Erythroblast (primary cell): ENCODE data around the gene PRM3.
A peak's percentile ranks its signal among the peaks of the same experiment; 100 is the strongest.

Experiments
- GATA1 ChIP-seq: IDR thresholded peaks from 2 replicates; pipeline ENCODE4 v1.6.1; 2011; ENCODE audit warnings: low read depth, mild to moderate bottlenecking, control low read depth, low read length, moderate library complexity
- POLR2A ChIP-seq: IDR thresholded peaks from 2 replicates; pipeline ENCODE4 v1.6.1; 2011; ENCODE audit warnings: mild to moderate bottlenecking, low read length

DNA sequence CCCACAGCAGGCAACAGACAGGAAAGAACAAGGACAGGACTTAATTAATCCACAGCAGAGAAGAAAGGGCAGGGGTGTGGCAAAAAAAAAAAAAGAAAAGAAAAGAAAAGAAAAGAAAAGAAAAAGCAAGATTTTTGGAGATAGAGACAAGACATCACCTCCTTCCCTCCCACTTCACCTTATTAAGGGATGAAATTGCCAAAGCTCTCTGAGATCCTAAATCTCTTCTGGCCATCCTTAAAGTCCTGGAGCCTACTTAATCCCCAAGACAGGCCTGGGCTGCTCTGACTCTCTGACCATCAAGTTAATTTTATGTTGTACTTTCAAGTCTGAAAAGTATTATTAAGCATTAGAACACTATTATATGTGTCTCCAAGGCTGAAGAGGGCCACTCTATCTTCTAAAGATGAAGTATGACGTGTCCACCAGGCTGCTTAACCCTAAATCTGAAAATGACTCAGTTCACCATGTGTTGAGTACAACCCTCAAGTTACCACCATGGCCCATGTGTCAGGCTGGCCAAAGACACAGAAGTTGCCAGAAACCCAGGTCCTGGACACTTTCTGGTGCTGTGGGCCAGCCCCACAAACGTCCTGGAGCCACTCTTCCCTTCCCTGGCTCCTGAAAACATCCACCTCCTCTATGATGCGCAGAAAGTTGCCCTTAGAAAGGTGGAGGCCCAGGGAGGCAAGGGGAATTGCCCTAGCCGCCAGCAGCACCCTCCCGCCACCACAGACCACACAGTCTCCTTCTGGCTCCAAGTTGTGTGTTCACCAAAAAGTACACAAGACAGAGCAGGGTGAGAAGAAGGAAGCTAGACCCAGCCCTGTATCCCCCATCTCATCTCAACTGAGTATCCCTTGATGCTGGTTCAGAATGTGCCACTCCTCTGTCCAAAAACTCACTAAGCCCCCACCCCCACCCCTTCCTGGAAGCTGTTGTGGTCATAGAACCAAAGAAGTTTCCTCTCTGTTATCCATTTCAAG, 20.1 kb downstream of the PRM3 start:
- TF ChIP-seq POLR2A (peak; percentile 55), GATA1 (no peak)
